SIG-M5 (cell line): Measurements from ENCODE around the gene S100A9.
A peak's percentile ranks its signal among the peaks of the same experiment; 100 is the strongest.
"Not testable (repeated sequence)": the region's sequence is repeated elsewhere in the genome, so short reads cannot be mapped to it uniquely, and the experiment has no call there.

ENCODE experiments used
- DNase-seq: peaks from one replicate; lab custom pipeline; 2025; lab: John Stamatoyannopoulos, UW

The S100A9 gene

GRCh38 chr1:153345187-153346076 is 12.2 kb upstream of the S100A9 start:
- DNase-seq = no peak

GRCh38 chr1:153346077-153346723 is 11.5 kb upstream of the S100A9 start:
- DNase-seq = no peak

- not testable (repeated sequence) for DNase-seq
These were observed 10.6 kb upstream of the S100A9 start for GRCh38 chr1:153347049-153347448.

- no peak for DNase-seq
These were observed 9.8 kb upstream of the S100A9 start for GRCh38 chr1:153347856-153348255.

GRCh38 chr1:153348511-153349362 is 8.9 kb upstream of the S100A9 start, which contains the start of gene PGLYRP4:
Gene PGLYRP4, minus strand, starts transcription at chr1:153348841. Its CDS starts 909 bp downstream, at chr1:153347932.
- DNase-seq = no peak

GRCh38 chr1:153349363-153350320 is 8.0 kb upstream of the S100A9 start:
- DNase-seq = no peak

GRCh38 chr1:153350321-153350957 is 7.2 kb upstream of the S100A9 start:
- no peak for DNase-seq

GRCh38 chr1:153352523-153352922 is 5.1 kb upstream of the S100A9 start:
- peak; percentile 22 for DNase-seq

GRCh38 chr1:153353226-153353947 is 4.3 kb upstream of the S100A9 start:
- no peak for DNase-seq

- DNase-seq = no peak
These were observed 3.0 kb upstream of the S100A9 start for GRCh38 chr1:153354515-153355193.

GRCh38 chr1:153355445-153356071 is 2.1 kb upstream of the S100A9 start:
- no peak for DNase-seq

- no peak for DNase-seq
These were observed 1.1 kb upstream of the S100A9 start for GRCh38 chr1:153356392-153357075.

GRCh38 chr1:153357076-153357852 is 390 bp upstream of the S100A9 start:
- no peak for DNase-seq

- DNase-seq = no peak
These were observed 979 bp downstream of the S100A9 start for GRCh38 chr1:153358691-153358975.

- DNase-seq = no peak
These were observed 1.6 kb downstream of the S100A9 start for GRCh38 chr1:153359241-153359640.

GRCh38 chr1:153360190-153360589 is 2.5 kb downstream of the S100A9 start:
- DNase-seq = no peak

GRCh38 chr1:153360592-153361479 is 3.2 kb downstream of the S100A9 start:
- DNase-seq = no peak
